ENCODE measurements around the gene SGTA.

SGTA gene

DNA sequence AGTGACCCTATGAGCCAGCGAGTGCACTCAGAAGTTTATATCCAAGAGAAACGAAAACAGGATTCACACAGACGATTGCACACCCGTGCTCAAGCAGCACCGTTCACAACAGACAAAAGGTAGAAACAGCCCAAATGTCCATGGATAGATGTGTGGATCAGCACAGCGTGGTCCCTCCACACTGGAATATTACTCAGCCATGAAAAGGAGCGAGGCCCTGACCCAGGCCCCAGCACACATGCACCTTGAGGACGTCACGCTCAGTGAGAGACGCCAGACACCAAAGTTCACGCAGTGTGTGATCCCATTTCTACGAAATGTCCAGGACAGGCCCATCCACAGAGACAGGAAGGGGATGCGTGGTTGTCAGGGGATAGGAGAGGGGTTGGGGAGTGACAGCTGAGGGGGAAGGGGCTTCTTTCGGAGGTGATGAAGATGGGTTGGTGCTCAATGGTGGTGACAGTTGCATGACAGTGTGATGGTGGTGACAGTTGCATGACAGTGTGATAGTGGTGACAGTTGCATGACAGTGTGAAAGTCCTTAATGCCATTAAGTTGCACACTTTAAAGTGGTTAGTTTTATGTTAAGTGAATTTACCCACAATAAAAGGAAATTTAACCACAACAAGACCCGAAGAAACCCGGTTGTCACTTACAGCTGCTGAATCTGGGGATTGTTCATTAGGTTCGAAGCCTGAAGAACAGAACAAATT, 24.3 kb downstream of the SGTA start:
- no peak for DNase-seq
- intact Hi-C loops (cut with DNase I) = no loop called here

DNA sequence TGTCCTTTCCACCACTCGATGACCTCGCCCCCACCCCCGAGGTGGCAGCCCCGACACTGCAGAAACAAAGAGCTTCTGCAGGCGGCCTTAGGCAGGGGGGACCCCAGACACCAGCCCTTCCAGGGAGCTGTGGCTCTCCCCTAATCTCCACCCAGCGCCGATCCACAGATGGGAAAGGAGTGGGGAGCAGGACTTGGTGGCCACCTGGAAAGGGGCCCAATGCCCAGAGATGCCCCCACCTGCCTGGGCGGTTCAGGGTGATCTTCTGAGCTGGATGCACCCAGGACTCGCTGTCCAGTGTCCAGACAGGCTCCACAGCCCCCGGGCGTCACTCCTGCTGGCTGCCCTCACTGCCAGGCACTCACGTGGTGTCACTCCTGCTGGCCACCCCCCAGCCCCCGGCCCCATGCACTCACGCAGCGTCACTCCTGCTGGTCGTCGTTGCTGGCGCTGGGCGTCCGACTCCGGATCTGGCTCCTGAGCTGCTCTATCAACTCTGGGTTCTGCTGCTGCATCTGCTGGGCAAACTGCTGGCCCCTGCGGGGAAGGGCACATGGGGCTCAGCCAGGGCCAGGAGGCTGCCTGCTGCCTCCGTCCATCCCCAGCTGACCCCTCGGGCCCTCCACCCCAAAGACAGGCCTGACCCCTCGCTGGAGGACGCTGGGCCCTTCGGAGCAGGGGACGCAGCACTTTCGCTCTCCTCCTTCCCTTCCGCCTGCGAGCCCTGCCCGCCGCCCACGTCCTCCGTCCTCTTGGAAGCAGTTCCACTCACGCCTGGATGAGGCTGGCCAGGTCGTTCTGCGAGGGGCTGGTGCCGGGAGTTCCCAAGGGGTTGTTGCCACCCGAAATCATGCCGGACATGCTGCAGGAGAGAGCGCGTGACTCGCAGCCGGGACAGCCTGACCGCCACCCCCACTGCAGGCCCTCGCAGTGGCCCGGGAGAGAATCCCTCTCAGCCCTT, 25.9 kb downstream of the SGTA start:
- intact Hi-C loops (cut with DNase I) = no loop called here
- no peak for DNase-seq

DNA sequence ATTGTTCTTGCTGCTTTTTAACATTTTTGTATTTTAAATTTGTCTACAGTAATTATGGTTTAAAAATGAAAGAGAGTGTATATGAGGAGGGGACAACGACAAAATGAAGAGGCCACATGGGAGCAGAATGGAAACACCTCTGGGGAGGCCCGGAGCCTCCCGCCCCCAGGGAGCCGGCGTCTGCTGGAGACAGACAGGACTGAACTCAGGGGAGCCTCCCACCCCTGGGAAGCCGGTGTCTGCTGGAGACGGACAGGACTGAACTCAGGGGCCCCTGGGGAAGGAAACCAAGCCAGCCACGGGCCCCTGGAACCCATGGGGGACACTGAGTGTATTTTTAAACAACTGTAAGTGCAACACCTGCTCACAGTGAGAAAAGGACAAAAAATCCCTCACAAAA, 26.6 kb downstream of the SGTA start:
- DNase-seq = no peak
- intact Hi-C loops (cut with DNase I) = no loop called here

DNA sequence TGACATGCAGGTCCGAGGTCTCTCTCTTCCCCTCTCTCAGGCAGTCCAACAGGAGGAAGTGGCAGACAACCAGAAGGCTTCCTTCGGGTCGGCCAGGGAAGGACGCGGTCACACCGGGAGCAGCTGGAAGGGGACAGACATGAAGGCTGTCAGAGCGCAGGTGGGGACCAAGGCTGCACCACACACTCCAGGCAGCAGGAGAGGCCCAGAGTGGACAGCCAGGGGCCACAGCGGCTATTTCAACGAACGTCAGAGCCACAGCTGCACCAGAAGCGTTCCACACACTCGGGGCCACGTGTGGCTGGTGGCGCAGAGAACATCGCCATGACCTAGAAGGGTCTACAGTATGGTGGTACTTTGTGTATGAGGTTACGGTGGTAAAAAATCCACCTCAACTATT, 27.3 kb downstream of the SGTA start:
- intact Hi-C loops (cut with DNase I) = no loop called here
- no peak for DNase-seq

DNA sequence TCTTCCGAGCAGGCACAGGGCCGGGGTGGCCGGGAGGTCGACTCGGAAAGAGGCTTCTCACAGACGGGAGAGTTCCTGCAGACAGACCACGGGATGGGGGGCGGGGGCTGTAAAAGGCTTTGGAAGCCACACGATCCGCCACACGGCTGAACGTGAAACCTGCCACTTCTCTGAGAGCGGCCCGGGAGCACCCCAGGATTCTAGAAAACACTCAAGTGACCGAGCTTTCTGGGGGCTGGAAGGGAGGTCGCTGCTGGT, 27.7 kb downstream of the SGTA start:
- intact Hi-C loops (cut with DNase I) = no loop called here
- no peak for DNase-seq

DNA sequence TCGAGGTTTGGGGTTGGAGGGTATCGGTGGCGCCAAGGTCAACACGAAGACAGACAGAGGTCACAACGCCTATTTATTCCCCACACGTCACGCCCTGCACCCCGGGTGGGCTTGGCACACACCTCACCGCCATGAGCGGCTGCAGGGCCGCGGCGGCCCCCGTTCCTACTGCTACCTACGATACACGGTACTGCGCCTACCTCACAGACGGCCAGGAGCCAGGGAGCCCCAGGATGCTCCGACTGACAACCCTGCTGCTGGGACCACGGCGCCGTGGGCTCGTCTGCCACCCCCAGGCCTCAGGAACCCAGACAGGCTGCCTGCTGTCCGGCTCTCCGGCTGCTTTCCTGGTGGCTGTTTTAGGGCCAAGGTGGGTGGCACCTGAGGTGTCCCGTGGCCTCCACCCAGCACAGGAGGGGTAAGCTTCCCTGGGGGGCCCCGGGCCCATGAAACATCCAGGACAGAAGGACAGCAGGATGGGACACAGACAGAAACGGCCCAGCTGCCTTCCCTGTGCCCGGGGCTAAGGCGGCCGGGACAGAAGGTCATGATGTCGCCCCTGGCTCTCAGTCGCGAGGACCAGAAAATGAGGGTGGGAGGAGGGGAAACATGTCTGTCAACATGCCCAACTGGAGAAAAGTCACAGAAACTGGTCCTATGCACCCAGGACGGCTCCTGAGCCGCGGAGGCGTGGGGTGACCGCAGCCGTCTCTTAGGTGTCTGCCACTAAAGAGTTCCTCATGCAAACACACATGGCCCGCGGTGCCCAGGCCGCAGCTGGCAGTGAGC, 28.2 kb downstream of the SGTA start:
- intact Hi-C loops (cut with DNase I) = no loop called here
- no peak for DNase-seq

DNA sequence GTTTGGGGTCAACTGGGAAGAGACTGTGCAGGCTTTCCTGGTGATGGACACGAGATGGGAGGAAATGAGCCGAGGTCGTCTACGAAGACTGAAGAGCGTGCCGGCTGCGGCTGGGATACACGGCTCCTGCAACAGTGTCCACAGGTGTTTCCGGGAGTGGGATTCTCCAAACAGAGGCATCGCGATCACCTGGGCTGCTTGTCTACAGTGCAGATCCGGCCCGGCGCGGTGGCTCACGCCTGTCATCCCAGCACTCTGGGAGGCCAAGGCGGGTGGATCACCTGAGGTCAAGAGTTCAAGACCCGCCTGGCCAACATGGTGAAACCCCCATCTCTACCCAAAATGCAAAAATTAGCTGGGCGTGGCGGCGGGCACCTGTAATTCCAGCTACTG, 31.6 kb downstream of the SGTA start:
- DNase-seq = peak in 1 of 10 donors; percentile 58

DNA sequence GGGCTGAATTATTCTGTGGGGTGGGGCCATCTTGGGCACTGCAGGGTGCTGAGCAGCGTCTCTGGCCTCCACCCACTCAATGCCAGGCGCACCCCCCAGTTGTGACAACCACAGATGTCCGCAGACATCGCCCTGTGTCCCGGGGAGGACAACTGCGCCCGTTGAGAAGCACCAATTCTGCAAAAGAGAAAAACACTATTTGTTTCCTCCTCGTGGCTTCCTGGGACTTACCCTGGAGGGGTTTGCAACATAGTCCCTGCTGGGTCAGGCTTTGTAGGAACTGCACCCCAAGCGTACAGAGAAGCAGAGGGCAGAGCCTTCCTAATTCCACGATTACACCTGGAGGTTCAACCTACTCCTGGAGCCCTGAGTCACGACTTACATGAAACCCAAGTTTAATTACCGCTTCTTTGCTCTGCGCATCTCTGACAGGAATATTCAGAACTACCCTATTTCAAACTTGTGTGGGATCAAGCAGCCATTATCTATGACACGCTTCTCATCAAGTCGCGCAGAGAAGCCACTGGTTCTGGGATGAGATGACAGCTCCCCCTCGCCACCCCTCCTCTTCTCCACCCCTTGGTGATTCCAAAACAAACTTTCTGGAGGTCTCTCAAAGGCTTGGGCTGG, 32.1 kb downstream of the SGTA start:
- intact Hi-C loops (cut with DNase I) = no loop called here
- DNase-seq = no peak

More for the DNA sequence above, 31.6 kb downstream of the SGTA start:
- intact Hi-C loops (cut with DNase I) = no loop called here

DNA sequence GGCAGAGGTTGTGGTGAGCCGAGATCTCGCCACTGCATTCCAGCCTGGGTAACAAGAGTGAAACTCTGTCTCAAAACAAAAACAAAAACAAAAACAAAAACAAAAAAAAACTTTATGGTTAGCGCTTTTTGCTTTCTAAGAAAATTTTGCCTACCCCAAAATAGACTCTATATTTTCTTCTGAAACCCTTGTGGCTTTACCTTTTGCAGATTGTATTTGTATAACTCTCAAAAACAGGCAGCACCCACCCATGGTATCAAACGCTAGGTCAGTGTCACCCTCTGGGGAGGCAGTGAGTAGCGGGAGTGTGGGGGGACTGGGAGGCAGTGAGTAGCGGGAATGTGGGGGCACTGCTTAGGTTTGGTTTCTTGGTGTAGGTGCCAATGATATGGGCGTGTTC, 35.7 kb downstream of the SGTA start:
- no peak for DNase-seq
- intact Hi-C loops (cut with DNase I) = no loop called here

DNA sequence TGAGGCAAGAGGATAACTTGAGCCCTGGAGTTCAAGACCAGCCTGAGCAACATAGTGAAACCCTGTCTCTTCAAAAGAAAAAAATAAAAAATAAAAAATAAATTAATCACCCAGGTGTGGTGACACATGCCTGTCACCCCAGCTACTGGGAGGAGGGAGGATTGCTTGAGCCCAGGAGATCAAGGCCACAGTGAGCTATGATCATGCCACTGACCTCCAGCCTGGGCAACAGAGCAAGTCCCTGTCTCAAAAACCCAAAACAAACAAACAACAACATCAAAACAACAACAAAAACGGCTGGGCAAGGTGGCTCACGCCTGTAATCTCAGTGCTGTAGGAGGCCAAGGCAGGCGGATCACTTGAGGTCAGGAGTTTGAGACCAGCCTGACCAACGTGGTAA, 39.0 kb downstream of the SGTA start:
- DNase-seq = no peak
- intact Hi-C loops (cut with DNase I) = loop anchor here (5.0 kb wide), 1 partner anchor 42 kb away; the partner anchor contains the start of gene GNG7

DNA sequence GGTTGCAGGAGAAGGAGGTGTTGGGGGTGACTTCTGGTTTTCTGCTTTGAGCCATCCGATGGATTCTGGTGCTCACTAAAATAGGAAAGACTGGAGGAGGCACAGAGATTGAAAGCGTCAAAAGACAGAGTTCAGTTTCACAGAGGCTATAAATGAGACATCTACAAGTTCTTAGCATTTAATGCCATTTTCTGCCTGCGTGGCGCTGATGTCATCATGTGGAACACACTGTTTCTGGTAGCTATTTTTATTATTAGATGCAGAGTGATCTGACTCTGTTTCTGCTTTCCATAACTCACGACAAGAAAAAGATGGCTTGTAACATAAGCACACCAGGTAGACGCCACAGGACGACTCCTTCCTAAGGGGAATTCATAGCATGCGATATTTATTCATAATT, 40.0 kb downstream of the SGTA start:
- peak in 2 of 10 donors; percentile 34 to 64 for DNase-seq
- intact Hi-C loops (cut with DNase I) = loop anchor here (5.0 kb wide), 1 partner anchor 41 kb away; the partner anchor contains the start of gene GNG7

DNA sequence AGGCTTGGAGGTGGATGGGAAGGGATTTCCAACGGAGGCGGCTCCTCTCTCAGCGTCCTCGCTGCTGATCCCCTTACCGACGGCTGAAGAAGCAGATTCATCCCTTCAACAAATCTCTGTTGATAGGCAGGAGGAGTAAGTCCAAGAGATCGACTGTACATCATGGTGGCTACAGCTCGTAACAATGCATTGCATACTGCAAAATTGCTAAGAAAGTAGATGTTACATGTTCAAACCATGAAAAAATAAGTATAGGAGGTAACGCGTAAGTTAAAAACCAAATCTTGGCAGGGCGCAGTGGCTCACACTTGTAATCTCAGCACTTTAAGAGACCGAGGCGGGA, 42.8 kb downstream of the SGTA start:
- DNase-seq = no peak
- intact Hi-C loops (cut with DNase I) = loop anchor here (5.0 kb wide), 1 partner anchor 38 kb away; the partner anchor contains the start of gene GNG7

DNA sequence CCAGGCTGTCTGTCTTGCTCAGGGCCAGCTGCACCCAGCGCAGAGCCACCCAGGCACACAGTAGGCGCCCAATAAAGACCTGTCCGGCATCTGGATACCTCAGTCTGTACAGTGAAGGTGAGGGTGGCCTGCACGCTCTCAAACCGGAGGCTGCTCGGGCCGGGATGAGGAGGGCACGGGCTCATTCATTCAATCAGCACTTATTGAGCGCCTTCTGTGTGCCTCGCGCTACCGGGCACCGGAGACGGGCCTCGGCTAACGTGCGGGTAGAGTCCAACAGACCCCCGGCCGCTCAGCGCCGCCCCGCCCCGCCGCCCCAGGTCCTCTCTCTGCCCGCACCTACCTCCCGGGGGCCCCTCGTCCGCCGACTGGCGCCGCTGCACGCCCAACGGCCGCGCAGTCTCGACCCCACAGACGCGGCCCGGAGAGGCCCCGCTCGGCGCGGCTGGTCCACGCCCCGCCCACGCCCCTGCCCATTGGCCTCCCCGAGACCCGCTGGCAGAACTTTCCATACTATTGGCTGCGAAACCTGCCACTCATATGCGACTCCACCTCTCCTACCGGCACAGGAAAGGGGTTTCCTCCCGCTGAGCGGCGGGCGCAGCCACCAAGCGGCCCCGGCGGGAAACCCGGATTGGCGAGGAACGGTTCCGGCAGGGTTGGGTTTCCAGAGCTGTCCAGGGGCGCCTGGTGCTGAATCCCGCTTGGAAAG, 43.3 kb downstream of the SGTA start, which contains the start of gene SLC39A3:
Gene SLC39A3, minus strand, starts transcription at position 416 of the 712 bp plus-strand sequence. CDS start 2,760 bp downstream, outside the sequence.
- peak; percentile 94 to 99 (median 99) for DNase-seq
- intact Hi-C loops (cut with DNase I) = loop anchor here (5.0 kb wide), 1 partner anchor 37 kb away; the partner anchor contains the start of gene GNG7

DNA sequence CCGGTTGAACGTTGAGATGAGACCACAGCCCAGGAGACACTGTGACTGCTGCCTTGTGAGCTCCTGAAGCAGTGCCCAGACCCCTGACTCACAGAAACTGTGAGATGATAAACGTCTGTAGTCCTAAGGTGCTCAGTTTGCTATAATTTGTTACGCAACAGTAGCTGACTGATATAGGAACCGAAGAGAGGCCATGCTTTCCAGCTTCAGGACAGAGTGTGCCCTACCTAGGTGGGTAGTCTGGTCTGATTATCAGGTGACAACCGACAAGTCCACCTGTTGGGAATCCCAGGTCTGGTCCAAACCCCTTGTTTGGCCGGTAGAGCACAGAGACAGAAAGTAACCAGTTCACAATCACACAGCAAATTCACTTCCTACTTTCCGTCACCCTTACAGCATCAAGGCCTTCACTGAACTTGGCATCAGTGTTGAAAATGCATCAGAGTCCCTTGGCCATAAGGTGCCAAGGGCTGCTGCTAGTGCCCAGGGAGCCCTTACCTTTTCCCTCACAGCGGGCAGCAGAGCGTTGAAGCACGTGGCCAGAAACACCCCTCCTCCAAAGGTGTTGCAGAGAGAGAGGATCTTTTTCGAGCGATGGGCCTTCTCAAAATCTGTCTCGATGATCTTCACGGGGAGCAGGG, 46.4 kb downstream of the SGTA start:
- no peak for DNase-seq
- intact Hi-C loops (cut with DNase I) = no loop called here

DNA sequence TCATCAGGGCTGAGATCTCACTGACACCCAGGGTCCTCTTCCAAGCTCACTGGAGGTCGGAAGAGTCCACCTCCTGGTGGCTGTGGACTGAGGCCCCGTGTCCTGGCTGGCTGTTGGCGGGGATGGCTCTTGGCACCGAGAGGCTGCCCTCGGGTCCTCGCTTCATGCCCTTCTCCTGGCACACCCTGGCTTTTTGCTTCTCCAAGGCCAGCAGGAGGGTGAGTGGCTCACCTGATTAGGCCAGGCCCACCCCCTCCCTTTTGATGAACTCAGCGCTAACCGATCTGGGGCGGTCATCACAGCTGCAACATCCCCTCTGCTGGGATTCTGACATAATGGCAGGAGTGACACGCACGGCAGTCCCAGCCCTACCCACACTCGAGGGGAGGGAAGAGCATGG, 47.7 kb downstream of the SGTA start:
- DNase-seq = no peak
- intact Hi-C loops (cut with DNase I) = no loop called here

DNA sequence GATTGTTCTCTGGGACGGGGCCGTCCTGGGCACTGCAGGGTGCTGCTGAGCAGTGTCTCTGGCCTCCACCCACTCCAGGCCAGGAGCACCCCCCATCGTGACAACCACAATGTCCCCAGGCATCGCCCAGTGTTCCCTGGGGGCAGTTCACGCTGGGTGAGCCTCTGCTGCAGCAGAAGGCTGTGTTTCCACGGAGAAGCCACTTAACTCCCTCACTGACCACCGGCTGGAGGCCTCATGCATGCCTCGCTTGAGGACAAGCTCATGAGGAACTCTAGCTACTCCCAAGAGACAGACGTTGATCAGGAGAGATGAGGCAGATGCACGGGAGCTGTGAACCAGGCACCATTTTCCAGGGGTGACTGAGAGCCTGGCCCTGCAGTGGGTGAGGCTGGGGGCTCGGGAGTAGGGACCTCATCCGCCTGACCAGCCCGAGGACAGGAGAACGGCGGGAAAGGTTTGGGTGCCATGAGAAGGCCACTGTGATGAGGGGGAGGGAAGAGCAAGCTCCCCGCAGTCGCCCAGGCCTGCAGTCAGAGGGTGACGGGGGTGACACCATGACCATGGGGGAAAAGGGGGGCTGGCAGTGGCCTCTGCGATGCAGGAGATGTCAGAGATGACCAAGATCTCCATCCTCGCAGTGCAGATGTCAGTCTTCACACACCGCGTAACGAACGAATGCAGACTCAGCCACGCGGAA, 48.3 kb downstream of the SGTA start:
- DNase-seq = no peak
- intact Hi-C loops (cut with DNase I) = no loop called here

DNA sequence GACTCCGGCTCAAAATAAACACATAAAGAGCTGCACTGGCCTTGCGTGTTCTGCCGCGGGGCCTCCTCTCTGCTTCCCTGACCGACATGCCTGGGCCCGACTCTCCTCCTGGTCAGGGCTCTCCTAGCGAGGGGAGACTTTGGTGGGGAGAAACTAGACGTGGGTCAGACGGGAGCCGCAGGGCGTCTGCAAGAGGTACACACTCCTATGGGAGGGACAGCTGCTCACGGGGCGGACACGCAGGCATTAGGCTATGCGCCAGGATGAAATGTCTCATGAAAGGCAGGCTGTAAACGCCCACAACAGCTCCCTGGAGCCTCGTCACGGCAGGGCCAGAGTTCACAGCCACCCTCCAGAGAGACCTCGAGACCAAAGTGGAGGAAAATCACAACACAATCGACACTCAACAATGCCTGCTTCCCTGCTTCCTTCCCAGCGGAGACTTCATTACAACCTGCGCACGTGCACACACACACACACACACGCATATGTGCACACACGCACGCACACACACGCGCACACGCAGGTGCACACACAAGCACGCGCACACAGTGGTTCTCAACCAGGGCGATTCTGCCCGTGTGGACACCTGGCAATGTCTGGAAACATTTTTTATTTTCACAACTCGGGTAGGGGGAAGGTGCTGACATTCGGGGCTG, 49.0 kb downstream of the SGTA start:
- peak in 1 of 10 donors; percentile 80 for DNase-seq
- intact Hi-C loops (cut with DNase I) = no loop called here

DNA sequence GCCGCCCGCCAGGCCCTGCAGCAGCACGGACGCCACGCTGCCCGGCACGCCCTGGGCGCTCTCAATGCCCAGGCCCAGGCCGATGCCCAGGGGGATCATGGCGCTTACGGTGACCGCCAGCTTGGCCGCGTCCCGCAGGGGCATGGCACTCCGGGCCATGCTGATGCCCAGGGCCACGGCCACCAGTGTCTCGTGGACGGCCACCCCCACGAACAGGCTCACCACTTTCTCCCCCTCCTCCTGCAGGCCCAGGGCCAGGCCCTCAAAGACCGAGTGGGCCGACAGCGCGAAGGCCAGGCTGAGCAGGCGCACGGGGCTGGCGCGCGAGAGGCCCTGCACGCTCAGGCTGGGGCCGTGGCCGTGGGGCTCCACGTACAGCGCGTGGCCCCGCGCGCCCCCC, 50.2 kb downstream of the SGTA start:
- DNase-seq = no peak
- intact Hi-C loops (cut with DNase I) = no loop called here
